Measurements from ENCODE around the gene EFNA5. TPM values are rescaled to one million over a fixed set of nuclear protein-coding genes. Genes with fewer than 3 reads are reported as not detected.

The EFNA5 gene
- total and polyA plus RNA-seq, 2 of the 8 experiments (the other 6 are each of a cell fraction or from before 2014, with no cell fraction given): 9.6 to 21.8 TPM

- TF ChIP-seq CHD7 (IDR thresholded peaks at IDR 0.05; ENCODE audit: insufficient replicate concordance, low read length) (no peak), CTBP2 (IDR thresholded peaks at IDR 0.05; ENCODE audit: borderline replicate concordance, insufficient read depth, insufficient read length, low read length) (no peak)
Observed at GRCh38 chr5:107389775-107390148, 281.0 kb downstream of the EFNA5 start (continued).

Data from H1 (cell line).